NB4 (cell line): ENCODE data around the gene SHANK2.

Experiments used
- DNase-seq: peaks from one replicate; pipeline ENCODE4 v3.0.0; 2010; ENCODE audit warnings: low read depth
- H3K4me3 ChIP-seq: one replicate; pipeline ENCODE4 v1.5.1; 2011; ENCODE audit warnings: mild to moderate bottlenecking, low read depth, low read length, moderate library complexity
- MYC ChIP-seq: IDR thresholded peaks from 2 replicates; pipeline ENCODE4 v1.6.1; 2011; ENCODE audit warnings: low read depth, low read length
- POLR2A ChIP-seq: IDR thresholded peaks from 2 replicates; pipeline ENCODE4 v1.6.1; 2011; ENCODE audit warnings: mild to moderate bottlenecking; ENCODE audit not compliant: insufficient read length; ENCODE audit errors: extremely low read depth
- TF ChIP-seq, protein P1 (sequence below): IDR thresholded peaks from one replicate; pipeline ENCODE4 v1.5.1; 2012; ENCODE audit warnings: low read depth, low read length
- TF ChIP-seq, protein P2 (sequence below): IDR thresholded peaks from 2 replicates; pipeline ENCODE4 v1.6.1; 2011; ENCODE audit warnings: low read depth, low read length

The SHANK2 gene

DNA sequence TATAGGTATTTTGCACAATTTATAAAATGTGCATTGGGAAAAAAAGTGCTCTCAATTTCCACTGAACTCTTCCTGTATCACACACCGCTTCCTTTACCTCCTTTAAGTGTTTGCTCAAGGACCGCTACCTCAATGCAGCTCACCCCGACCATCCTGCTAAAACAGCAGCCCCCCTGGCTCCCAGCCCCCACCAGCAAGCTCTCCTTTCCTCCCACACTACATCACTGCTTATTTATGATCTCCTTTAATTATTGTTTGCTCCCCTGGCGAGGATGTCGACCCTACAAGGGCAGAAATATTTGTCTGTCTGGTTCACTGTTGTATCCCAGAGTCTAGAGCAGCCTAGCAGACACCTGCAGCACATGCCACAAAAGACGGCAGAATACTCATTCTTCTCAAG, 10.0 kb downstream of the SHANK2 start:
- DNase-seq, result no peak
- H3K4me3 ChIP-seq, result no peak overlapping the region
- TF ChIP-seq, protein P1, sequence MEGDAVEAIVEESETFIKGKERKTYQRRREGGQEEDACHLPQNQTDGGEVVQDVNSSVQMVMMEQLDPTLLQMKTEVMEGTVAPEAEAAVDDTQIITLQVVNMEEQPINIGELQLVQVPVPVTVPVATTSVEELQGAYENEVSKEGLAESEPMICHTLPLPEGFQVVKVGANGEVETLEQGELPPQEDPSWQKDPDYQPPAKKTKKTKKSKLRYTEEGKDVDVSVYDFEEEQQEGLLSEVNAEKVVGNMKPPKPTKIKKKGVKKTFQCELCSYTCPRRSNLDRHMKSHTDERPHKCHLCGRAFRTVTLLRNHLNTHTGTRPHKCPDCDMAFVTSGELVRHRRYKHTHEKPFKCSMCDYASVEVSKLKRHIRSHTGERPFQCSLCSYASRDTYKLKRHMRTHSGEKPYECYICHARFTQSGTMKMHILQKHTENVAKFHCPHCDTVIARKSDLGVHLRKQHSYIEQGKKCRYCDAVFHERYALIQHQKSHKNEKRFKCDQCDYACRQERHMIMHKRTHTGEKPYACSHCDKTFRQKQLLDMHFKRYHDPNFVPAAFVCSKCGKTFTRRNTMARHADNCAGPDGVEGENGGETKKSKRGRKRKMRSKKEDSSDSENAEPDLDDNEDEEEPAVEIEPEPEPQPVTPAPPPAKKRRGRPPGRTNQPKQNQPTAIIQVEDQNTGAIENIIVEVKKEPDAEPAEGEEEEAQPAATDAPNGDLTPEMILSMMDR, result no peak
- TF ChIP-seq MYC (no peak), POLR2A (no peak)
- TF ChIP-seq, protein P2, sequence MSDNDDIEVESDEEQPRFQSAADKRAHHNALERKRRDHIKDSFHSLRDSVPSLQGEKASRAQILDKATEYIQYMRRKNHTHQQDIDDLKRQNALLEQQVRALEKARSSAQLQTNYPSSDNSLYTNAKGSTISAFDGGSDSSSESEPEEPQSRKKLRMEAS, result no peak

DNA sequence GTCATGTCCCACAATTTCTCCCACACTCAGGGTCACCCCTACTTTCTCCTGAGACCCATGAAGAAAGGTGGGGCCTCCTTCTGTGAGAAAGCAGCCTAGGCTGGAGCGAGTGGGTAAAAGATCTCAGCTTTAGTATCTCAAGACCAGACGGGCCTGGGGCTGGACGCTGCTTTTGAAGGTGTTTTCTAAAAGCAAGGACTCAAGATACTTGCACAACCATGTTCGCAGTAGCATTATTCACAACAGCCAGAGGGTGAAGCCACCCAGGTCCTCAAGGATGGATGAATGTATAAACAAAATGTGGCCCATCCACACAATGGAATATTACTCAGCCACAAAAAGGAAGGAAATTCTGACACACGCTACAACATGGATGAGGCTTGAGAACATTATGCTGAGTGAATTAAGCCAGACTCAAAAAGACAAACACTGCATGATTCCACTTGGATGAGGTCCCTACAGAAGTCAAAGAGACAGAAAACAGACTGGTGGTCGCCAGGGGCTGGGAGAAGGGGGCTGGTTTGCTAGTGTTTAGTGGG, 10.6 kb downstream of the SHANK2 start:
- H3K4me3 ChIP-seq, result no peak overlapping the region
- TF ChIP-seq, protein P2, result no peak
- TF ChIP-seq MYC (no peak), POLR2A (no peak)
- TF ChIP-seq, protein P1, result no peak

DNA sequence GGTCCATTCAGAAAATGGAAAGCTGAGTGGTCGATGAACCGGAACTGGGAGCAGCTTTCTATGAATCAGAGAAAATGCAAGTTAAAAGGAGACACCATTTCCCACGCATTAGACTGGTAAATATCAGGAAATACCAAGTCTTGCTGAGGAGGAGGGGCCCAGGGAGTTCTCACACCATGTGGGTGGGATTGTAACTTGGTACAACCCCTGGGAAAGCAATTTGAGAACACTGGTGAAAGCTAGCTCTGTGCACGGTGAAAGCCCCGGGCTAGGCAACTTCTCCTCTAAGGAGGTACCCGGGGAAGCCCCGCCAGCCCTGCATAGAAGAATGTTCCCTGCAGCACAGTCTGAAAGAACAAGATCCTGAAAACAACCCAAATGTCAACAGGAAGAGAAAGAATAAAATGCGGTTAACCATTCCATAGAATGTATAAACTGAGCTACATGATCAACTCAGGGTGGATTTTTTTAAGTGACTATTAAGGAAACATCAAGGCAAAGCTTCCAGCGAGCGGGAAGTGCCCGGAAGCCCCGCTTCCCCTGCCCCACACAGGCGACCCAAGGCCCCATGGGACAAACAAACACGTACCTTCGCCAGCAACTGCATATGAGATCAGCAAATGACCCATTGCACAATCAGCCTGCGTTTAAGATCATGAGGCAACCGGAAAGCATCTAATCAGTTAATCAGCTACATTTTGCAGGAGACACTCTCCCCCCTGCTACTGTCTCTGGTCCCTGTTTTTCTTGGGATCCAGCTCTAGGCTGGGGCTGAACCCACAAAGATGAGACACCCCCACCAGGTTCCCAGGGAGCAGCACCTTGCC, 11.3 kb downstream of the SHANK2 start:
- peak overlapping the region; percentile 52 for H3K4me3 ChIP-seq
- DNase-seq, result peak; percentile 96

More for the DNA sequence above, 10.6 kb downstream of the SHANK2 start:
- no peak for DNase-seq

DNA sequence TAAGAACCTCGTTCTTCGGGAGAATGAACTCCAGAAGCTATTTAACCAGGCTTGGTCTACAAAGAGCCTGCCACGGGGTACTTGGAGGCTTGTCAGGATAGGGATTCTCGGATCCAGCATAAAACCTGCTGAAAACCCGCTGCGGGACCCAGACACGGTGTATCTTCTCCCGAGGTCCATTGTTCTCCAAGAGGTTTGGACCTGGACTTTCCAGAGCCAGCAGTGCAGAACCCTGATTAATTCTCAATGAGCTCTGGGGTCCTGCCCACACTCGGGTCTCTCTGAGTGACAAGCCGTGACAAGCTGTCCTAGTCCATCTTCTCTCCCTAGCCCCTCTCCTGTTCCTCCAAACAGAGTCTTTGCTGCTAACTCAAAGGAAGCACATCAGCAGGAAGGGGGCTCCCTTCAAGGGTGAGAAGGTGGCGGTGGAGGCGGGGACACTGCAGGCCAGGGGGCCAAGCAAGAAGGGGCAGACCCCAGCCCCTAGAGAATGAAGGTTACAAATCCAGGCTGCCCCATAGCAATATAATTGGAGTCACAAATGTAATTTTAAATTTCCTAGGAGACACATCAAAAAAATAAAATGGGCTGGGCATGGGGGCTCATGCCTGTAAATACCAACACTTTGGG, 12.2 kb downstream of the SHANK2 start:
- H3K4me3 ChIP-seq, result no peak overlapping the region
- no peak for DNase-seq
- TF ChIP-seq POLR2A (no peak), MYC (no peak)
- TF ChIP-seq, protein P1, result no peak
- TF ChIP-seq, protein P2, result no peak

More for the DNA sequence above, 11.3 kb downstream of the SHANK2 start:
- TF ChIP-seq MYC (peak; percentile 85; the same call in 1 of the 2 replicates), POLR2A (peak; percentile 24)
- TF ChIP-seq, protein P1, result no peak
- TF ChIP-seq, protein P2, result peak; percentile 81

DNA sequence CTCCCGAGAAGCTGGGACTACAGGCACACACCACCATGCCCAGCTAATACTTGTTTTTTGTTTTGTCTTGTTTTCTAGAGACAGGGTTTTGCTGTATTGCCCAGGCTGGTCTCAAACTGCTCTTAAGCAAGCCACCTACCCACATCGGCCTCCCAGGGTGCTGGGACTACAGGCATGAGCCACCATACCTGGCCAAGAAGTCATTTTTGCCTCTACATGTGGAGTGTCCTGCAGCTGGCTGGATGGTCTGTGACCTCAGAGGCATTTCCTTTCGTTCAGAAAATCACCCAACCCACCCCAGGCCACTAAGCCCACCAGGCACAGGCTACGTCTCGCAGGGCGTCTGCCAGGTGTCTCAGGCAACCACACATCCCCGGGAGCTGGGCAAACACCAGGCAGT, 12.8 kb downstream of the SHANK2 start:
- DNase-seq, result no peak
- no peak for TF ChIP-seq POLR2A
- TF ChIP-seq, protein P2, result no peak
- TF ChIP-seq, protein P1, result no peak
- TF ChIP-seq MYC, result no peak
- no peak overlapping the region for H3K4me3 ChIP-seq
